ENCODE results near the gene HBM.

- TF ChIP-seq POLR2A (IDR thresholded peaks at IDR 0.05) (no peak), CTCF (IDR thresholded peaks at IDR 0.05) (no peak)
These were observed 21.6 kb downstream of the HBM start for GRCh38 chr16:187330-187729.

All from body of pancreas (tissue), 4 donors.